HG03432 (cell line): ENCODE results near the gene DGKD.
"Not testable (repeated sequence)": the region's sequence is repeated elsewhere in the genome, so short reads cannot be mapped to it uniquely, and the experiment has no call there.

Experiments used
- ATAC-seq: cut with Tn5 transposase; IDR thresholded peaks from one replicate; pipeline ENCODE4 v1.9.1; 2021; ENCODE audit warnings: mild to moderate bottlenecking, moderate library complexity; ENCODE audit not compliant: unreplicated experiment

Gene DGKD

GRCh38 chr2:233353769-233354499, at the start of gene DGKD:
DGKD (plus strand) TSS chr2:233354494; CDS start chr2:233354519, 25 bp downstream.
- peak; percentile 53 for ATAC-seq

- no peak for ATAC-seq
Measured at GRCh38 chr2:233307565-233307964, 46.7 kb upstream of the DGKD start, which contains the start of gene SAG. SAG (plus strand) TSS chr2:233307816; CDS start chr2:233309190, 1,374 bp downstream.

DNA sequence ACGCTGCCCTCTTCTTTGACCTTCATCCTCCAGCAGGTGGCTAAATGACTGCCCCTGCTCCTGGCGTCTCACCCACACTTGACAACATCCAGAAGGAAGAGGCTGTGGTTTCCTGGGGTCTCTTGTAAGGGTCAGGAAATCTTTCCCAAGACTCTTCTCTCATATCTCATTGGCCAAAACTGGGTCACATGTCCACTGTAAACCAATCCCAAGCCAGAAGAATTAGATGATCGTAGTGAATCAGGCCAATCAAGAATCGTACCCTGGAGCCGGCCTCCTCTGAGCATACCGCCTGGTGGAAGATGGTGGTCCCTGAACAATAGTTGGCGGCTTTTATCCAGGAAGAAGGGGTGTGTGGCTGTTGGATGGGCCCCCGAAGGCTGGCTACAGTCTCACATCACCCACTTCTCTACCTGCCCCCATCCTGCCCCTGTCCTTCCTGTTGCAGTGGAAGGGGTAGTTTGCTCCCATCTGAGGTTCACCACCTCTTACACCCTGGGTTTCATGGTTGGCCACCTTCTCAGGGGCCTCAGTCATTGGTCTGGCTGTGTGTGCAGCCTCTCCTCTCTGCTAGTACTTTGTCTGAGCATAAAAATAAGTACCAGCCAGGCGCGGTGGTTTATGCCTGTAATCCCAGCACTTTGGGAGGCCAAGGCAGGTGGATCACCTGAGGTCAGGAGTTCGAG, 42.9 kb upstream of the DGKD start:
- ATAC-seq, result no peak

DNA sequence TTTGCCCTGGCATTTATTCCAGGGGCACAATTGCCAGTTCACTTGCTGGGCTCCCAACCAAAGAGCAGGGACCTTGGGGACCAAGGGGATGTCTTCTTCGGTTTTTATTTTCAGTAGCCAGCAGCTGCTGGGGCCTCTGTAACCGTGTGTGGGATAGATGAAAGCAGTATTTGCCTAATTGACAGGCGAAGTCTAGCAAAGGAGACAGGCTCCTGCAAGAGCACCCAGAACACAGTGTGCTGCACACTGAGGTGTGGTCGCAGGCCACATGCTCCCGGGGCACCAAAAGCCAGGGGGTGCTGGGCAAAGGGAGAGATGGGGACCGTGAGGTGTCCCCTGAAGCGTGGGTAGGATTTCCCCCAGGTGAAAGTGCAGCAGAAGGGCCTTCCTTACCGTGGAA, 41.4 kb upstream of the DGKD start:
- no peak for ATAC-seq

GRCh38 chr2:233314180-233314925, 39.9 kb upstream of the DGKD start:
- ATAC-seq, result no peak

DNA sequence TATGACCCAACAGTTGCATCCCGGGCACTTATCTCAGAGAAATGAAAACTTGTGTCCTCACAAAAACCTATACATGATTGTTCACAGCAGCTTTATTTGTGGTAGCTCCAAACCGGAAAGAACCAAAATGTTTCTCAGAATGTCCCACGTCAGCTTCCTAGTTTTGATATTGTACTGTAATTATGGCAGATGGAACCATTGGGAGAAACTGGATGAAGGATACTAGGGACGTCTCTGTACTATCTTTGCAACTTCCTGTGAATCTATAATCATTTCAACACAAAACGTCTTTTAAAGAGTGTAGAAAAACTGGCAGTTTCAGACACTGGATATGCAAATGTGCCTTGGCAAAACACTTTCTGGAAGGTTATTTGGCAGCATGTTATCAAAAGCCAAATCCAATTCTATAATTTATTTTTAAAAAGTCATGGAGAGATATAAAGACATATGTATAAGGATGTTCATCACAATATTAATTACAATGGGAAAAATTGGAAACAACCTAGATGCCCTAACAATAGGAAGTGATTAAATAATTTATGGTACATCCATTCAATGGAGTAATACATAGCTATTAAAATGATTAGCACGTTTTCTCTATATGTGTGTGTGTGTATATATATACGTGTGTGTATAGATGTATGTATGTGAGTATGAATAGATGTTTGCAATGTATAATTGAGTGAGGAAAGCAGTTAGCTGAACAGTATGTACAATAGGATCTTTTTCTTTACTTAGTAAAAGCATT, 36.9 kb upstream of the DGKD start:
- ATAC-seq, result no peak

GRCh38 chr2:233319256-233319655, 35.0 kb upstream of the DGKD start:
- ATAC-seq, result no peak

DNA sequence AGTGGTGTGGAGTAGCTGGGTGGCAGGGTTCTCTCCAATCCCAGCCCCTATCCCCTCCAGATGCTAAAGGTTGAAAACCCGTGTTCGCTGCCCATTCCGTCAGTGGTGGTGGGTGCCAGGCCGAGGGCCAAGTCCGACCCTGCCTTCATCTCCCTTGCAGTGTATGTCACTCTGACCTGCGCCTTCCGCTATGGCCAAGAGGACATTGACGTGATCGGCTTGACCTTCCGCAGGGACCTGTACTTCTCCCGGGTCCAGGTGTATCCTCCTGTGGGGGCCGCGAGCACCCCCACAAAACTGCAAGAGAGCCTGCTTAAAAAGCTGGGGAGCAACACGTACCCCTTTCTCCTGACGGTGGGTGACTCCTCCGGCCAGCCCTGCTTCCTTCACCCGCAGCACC, 33.8 kb upstream of the DGKD start:
- no peak for ATAC-seq

- no peak for ATAC-seq
Measured at GRCh38 chr2:233321166-233321565, 33.1 kb upstream of the DGKD start.

DNA sequence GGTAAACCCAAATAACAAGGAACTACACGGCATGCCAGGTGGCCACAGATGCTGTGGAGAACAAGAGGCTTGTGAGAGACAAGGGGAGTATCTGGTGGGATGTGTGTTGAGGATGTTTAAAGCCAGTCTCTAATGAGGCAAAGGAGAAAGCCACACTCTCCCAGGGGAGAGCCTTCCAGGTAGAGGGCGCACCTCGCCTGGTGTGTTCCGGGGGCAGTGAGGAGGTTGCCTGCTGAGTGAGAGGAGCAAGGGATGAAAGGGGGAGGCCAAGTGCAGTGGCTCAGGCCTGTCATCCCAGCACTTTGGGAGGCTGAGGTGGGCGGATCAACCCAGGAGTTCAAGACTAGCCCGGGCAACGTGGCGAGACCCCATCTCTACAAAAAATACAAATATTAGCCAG, 30.4 kb upstream of the DGKD start:
- no peak for ATAC-seq

DNA sequence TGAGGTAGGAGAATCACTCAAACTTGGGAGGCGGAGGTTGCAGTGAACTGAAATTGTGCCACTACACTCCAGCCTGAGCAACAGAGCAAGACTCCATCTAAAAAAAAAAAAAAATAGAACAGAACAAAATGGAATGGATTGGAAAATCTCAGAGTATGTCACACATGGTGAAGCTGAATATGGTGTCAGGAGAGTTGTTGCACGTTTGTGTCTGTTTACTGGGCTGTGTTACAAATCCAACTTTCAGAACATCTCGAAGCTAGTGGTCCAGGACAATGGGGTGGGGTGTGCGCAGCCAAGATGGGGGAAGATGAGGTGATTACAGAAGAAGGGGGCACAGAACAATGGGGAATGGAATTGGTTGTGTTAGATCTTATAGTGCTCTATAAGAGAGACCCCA, 29.0 kb upstream of the DGKD start:
- ATAC-seq, result no peak

- no peak for ATAC-seq
Measured at GRCh38 chr2:233325814-233326213, 28.5 kb upstream of the DGKD start.

DNA sequence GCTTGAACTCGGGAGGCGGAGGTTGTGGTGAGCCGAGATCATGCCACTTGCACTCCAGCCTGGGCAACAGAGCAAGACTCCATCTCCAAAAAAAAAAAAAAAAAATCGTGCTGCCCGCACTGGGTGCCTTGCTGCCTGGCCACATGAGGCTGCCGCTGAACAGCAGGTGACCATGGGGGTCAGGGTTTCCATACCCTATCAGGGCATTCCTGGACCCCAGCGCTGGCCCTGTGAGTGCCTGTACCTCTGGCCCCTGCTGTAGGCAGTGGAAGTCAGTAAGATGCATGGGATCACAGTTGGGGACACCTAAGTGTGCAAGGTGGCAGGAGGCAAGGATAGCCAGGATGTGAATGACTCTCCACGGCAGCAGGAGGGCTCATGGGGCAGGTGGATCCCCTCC, 27.8 kb upstream of the DGKD start:
- no peak for ATAC-seq

DNA sequence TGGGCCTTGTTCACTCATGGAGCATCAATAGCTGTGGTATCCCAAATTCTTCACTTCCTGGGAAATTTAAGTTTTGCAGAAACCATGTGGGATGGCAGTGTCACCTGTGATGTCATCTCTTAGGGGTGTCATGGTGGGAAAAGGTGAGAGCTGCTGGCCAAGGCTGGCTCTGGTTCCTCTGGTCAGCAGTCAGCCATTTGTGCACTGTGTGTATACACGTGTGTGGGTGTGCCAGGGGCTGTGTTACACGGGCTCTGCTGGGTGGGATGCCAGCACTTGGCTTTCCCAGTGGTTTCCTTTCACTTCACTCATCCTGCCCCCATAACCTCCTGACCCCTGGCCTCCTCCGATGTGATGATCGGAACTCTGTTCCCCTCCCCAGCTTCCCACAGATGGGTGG, 25.4 kb upstream of the DGKD start:
- ATAC-seq, result no peak

- no peak for ATAC-seq
Measured at GRCh38 chr2:233329489-233330135, 24.7 kb upstream of the DGKD start.

DNA sequence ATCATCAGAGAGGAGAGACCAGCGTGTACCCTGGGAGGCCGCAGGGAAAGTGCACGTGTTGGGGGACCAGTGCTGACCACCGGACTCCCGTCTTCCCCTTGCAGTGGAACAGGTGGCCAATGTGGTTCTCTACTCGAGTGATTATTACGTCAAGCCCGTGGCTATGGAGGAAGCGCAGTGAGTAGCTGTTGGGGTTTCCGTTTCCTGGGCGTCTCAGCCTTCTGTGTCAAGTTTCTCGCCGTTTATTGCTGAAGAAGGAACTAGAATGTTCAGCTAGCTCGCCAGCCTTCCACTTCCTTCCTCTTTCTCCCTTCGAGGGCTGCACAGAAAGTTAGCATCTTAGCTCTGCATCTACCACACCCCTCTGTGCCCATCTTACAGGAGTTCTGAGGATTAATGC, 22.8 kb upstream of the DGKD start:
- ATAC-seq, result peak; percentile 89

DNA sequence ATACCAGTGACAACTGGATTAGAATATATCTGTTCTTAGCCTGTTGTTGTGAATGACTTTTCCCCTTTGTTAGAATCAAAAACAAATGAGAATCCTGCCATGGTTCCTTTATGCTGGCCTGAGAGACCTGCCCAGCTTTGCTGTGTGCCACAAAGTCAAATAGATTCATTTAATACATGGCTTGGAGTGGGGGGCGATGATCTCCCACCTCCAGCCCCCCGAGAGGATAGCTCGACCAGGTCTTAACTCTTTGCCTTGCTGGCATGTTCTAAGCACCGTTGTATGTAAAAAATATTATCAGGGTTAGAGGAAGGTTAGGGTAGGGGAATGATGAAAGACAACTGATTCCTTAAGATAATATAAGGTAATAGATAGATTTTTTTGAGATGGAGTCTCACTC, 22.2 kb upstream of the DGKD start:
- no peak for ATAC-seq

DNA sequence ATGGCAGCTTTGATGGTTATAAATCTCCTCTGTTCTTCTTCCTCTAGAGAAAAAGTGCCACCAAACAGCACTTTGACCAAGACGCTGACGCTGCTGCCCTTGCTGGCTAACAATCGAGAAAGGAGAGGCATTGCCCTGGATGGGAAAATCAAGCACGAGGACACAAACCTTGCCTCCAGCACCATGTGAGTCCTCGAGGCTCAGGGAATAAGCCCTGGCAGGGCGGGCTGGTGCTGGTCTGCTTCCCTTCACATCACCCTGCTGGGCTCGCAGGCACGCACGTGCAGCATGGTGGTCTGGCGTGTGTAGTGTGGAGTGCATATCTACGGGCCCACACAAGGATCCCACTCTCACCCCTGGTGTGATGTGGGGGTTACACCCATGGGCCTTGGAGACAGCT, 19.4 kb upstream of the DGKD start:
- ATAC-seq, result no peak

- ATAC-seq, result not testable (repeated sequence)
Measured at GRCh38 chr2:233336091-233336490, 18.2 kb upstream of the DGKD start.

DNA sequence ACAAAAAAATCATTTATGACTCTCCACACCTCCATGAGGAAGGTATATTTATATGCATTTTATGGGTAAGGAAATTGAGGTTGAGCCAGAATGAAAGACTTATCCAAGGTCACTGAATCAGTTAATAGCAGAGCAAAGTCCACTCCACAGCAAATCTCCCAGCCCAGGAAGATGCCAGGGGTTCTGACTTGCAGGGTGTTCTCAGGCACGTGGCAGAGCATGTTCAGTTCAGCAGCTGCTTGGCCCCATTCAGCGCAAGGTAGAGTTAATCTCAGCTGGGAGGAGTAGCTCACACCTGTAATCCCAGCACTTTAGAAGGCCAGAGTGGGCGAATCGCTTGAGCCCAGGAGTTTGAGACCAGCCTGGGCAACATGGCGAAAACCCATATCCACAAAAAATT, 17.8 kb upstream of the DGKD start:
- ATAC-seq, result no peak

GRCh38 chr2:233338046-233338445, 16.2 kb upstream of the DGKD start:
- ATAC-seq, result no peak
